ENCODE results near the gene GLA. TPM values are rescaled to one million over a fixed set of nuclear protein-coding genes. Genes with fewer than 3 reads are reported as not detected.

The GLA gene
- total and polyA plus RNA-seq, 2 of the 8 experiments (the other 6 are each of a cell fraction or from before 2014, with no cell fraction given) = 33.6 to 47.3 TPM

DNA sequence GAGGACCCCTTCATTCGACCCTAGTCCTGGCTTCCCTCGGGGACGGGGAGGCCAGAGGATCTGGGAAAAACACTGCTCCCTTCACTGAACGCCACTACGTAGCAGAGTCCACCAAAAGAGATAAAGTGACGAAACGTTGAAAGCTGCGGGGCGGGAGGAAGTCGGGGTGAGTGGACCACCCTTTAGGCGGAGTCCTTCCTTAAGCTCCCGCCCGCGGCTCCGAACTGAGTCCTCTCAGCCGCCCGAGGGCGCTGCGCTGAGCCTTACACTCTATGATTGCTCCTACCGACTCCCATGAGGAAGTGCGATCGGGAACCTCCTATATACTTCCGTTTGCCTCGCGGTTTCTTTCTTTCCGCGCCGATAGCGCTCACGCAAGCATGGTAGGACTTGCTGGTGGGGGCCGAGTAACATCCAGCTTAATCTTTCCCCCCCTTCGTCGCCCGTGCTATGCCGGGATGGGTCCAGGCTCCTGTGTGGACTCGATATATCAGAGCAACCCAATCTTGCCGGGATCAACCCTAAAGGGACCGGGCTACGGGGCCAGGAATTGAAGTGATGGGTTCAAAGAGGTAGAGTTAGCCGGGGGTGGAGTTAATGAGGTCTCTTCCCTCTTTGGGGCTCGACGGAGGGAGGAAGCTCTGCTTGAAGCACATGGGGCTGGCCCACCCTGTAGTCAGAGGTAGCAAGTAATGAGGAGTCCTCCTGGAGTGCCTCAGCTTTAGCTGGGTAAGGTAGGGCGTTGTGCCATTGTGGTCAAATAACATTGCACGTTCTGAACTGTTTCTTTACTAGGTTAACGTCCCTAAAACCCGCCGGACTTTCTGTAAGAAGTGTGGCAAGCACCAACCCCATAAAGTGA, 16.8 kb downstream of the GLA start, which contains the start of gene RPL36A:
Gene RPL36A, plus strand, starts transcription at position 348 of the 862 bp plus-strand sequence. Its CDS starts 33 bp downstream, at position 381.
- H3K36me3 ChIP-seq (ENCODE audit: control insufficient read depth in 2 of 4, insufficient read depth in 4 of 4, low read length in 3 of 4) = peaks cover 6 to 39% (median 16%) of the 10 kb centered on the region in 4 experiments
- peak within 1 kb of the TSS; percentile 85 to 97 (median 92) for H3K9ac ChIP-seq (replicated peaks in 1 of 4; ENCODE audit: extremely low read depth in 1 of 4, low read depth in 3 of 4, low read length in 3 of 4)
- no peak within 1 kb of the TSS for H2BK12ac ChIP-seq (ENCODE audit: low read depth, low read length)
- H3K18ac ChIP-seq (ENCODE audit: extremely low read depth, low read length) = peak within 1 kb of the TSS; percentile 60
- no peak within 1 kb of the TSS for H3K14ac ChIP-seq (ENCODE audit: insufficient read length)
- peak; percentile 70 to 80 for DNase-seq (ENCODE audit: low read depth in 1 of 2, low spot score in 2 of 2)
- peak within 1 kb of the TSS; percentile 71 for H4K5ac ChIP-seq (ENCODE audit: insufficient read length, low read depth, low read length)
- H3K79me1 ChIP-seq (ENCODE audit: low read depth, low read length) = no peaks in the 10 kb centered on the region
- peaks cover 0 to 23% of the 10 kb centered on the region in 2 experiments; a peak in 2 of 4 replicates for H3K79me2 ChIP-seq (ENCODE audit: control insufficient read depth in 1 of 2, insufficient read depth in 2 of 2, low read length in 2 of 2)
- H3K4me1 ChIP-seq (replicated peaks in 1 of 4; ENCODE audit: control insufficient read depth in 3 of 4, insufficient read depth in 4 of 4, low read length in 3 of 4) = no peaks in the 10 kb centered on the region; a peak in 1 of 7 replicates
- peak within 1 kb of the TSS; percentile 58 to 91 (median 86) for H3K4me3 ChIP-seq (ENCODE audit: extremely low read depth in 1 of 4, insufficient read depth in 2 of 4, low read depth in 3 of 4, low read length in 4 of 4)
- H3K9me3 ChIP-seq (ENCODE audit: insufficient read depth in 2 of 2, low read depth in 1 of 2, low read length in 1 of 2) = no peaks in the 10 kb centered on the region
- H3K4me2 ChIP-seq (ENCODE audit: insufficient read depth in 1 of 2, low read depth in 2 of 2, low read length in 2 of 2) = peak within 1 kb of the TSS; percentile 56 to 90
- H2AK5ac ChIP-seq (ENCODE audit: low read depth, low read length) = peak within 1 kb of the TSS; percentile 45; the same call in 1 of the 2 replicates
- H2AFZ ChIP-seq (ENCODE audit: low read length) = no peak within 1 kb of the TSS
- peak within 1 kb of the TSS; percentile 39 for H3K56ac ChIP-seq (replicated peaks; ENCODE audit: insufficient read length, low read depth, low read length)
- no peaks in the 10 kb centered on the region for H3K27me3 ChIP-seq (replicated peaks in 1 of 4; ENCODE audit: control insufficient read depth in 3 of 4, extremely low read depth in 1 of 4, insufficient read depth in 3 of 4, low read length in 3 of 4)
- H3K23ac ChIP-seq (ENCODE audit: insufficient read length) = no peak within 1 kb of the TSS
- peaks cover 4% of the 10 kb centered on the region; the same call in 1 of the 2 replicates for H3K23me2 ChIP-seq (ENCODE audit: low read depth, low read length)
- H3K27ac ChIP-seq (ENCODE audit: low read depth, low read length) = peak within 1 kb of the TSS; percentile 88
- no peak within 1 kb of the TSS for H2BK15ac ChIP-seq (ENCODE audit: low read length)
- no peak for FAIRE-seq
- WGBS, 2 experiments (ENCODE audit: extremely low coverage in 1 of 2, insufficient coverage in 1 of 2, insufficient read length in 1 of 2, insufficient replicate concordance in 2 of 2, low coverage in 1 of 2, low lambda C conversion rate in 2 of 2, missing lambda C conversion rate in 1 of 2) = 3% methylated on average over 24 of the region's 47 CpGs; no CpG with 5 or more reads in 1 of the 2 experiments
- ChIA-PET POLR2A (ENCODE audit: partially characterized antibody) (interaction anchor here (0.6 to 4.0 kb wide), 29 partner anchors 9 to 1690 kb away, joined by 3 to 45 read pairs (median 4); partner anchors contain the start of genes ARMCX2, GLA, HNRNPH2 and TIMM8A), CTCF (ENCODE audit: partially characterized antibody) (interaction anchor here (0.6 to 2.2 kb wide), 8 partner anchors 10 to 77 kb away, joined by 3 to 10 read pairs (median 5); partner anchors contain the start of genes GLA and HNRNPH2)
- no peak within 1 kb of the TSS for H2BK20ac ChIP-seq (ENCODE audit: low read length)
- peak within 1 kb of the TSS; percentile 14 for H3K4ac ChIP-seq (replicated peaks; ENCODE audit: insufficient read length, low read depth, low read length)
- H4K20me1 ChIP-seq (replicated peaks in 1 of 2; ENCODE audit: control insufficient read depth in 1 of 2, insufficient read depth in 2 of 2, low read length in 2 of 2) = peaks cover 0 to 2% of the 10 kb centered on the region in 2 experiments
- peak within 1 kb of the TSS; percentile 81 for H2BK5ac ChIP-seq (ENCODE audit: low read depth, low read length)
- H2BK120ac ChIP-seq (replicated peaks; ENCODE audit: low read depth, low read length) = peak within 1 kb of the TSS; percentile 83
- H4K8ac ChIP-seq (ENCODE audit: extremely low read depth, insufficient read depth, low read length) = peak within 1 kb of the TSS; percentile 95
- H4K91ac ChIP-seq (replicated peaks; ENCODE audit: insufficient read length, low read length) = peak within 1 kb of the TSS; percentile 73
- TF ChIP-seq, protein P1, sequence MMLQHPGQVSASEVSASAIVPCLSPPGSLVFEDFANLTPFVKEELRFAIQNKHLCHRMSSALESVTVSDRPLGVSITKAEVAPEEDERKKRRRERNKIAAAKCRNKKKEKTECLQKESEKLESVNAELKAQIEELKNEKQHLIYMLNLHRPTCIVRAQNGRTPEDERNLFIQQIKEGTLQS (IDR thresholded peaks at IDR 0.05; ENCODE audit: insufficient read depth, low read depth, low read length) = no peak
- no peak for TF ChIP-seq CEBPB (IDR thresholded peaks at IDR 0.05; ENCODE audit: low read depth, low read length)
- no peak for TF ChIP-seq JUND (IDR thresholded peaks at IDR 0.05; ENCODE audit: low read length)
